Activated gamma-delta T cell treated with Interleukin-2 at 50 U/mL for 16 hours (primary cell): Measurements from ENCODE around the gene SUPT3H.

Source experiments
- DNase-seq: peaks from one replicate; pipeline ENCODE4 v3.0.0-alpha.2; 2020

The SUPT3H gene

DNA sequence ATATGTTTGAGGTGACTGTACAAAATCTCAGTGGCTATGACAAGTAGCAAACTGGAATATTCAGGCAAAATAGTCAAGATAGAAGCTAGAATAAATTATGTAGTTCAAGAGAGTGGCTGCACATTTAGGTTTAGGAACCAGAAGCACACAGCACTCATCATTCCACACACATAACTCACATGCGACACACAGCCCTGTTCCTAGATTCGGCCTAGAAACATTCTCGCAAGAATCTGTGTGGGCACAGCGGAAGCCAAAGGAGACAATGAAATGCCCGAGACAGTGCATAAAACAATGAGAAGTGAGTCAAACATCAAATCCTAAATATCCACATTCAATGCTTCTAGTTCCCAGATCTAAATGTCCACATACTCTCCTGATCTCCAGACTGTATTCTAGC, 9.5 kb upstream of the SUPT3H start:
- no peak for DNase-seq

DNA sequence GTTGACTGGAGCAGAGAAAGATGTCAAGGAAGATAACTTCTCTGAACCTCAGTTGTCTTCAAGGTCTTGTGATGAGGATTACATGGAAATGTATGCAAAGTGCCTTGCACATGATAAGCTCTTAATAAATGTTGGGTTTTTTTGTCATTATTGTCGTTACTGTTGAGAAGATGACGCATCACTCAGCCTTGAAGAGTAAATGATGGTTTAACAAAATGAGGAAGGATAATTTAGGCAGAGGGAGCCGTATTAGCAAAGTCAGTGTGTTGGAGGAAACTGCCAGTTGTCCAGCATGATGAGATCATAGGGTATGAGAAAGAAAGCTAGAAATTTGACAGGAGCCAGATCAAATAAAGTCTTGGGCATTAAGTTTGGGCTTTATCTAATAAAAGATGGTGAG, 8.8 kb upstream of the SUPT3H start:
- no peak for DNase-seq

DNA sequence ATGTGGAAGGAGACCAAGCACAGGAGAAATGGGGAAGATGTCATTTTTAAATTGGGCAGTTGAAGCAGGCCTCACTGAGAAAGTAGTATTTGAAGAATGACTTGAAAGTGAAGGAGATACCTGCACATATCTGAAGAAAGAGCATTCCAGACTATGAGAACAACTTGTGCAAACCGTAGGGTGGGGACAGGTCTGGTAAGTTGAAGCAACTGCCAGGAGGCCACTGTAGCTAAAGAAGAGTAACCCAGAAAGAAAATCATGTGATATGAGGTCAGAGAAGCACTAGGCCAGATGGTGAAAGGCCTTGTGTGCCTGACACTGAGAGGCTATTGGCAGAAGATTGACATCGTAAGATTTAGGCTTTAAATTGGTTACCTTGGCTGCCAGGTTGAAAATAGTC, 4.7 kb upstream of the SUPT3H start:
- DNase-seq, result no peak

DNA sequence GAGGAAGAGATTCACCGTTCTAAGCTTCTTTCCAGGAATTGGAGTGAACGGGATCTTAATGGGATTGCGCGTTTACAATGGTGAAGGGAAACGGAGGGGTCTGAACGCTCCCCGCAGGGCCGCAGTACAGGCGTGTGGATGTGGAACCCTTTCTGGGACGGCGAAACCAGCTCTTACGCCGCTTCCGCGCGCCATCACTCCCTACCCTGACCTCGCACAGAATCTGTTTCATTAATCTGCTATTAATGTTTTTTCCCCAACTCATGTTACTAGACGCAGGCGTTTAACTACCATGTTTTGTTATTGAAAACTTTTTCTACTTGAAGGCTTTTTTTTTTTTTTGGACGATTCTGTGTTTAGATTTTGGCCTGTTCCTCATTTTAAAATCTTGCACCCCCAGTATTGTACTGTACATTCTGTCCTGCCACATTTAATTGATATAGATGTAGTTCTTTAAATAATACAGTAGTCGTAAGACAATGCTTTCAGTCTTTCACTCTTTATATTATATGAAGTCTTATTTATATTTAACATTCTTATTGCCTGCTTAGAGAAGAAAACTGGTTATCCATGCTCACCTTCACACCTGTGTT, 696 bp upstream of the SUPT3H start:
- no peak for DNase-seq

DNA sequence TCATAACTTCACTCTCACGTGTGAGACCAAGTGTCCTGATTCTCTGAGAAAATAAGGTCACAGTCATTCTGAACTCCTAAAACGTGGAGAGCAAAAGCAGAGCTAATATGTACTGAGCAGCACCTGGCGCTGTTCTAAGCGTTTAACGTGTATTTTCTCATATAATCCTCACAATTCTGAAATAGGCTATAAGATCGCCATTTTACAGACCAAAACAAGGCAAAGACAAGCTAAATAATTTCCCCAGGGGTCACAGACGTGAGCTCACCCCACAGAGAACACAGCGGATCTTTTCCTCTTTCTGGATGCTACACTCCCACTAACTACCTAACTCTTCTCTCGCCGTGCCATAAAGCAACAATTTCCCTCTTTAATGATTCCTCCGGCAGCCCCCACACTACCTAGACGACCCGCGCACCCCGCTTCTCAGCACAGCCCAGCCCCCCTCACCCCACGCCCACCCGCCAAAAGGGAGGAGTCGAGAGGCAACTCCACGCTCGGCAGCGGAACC, 636 bp downstream of the SUPT3H start:
- DNase-seq, result peak; percentile 80

DNA sequence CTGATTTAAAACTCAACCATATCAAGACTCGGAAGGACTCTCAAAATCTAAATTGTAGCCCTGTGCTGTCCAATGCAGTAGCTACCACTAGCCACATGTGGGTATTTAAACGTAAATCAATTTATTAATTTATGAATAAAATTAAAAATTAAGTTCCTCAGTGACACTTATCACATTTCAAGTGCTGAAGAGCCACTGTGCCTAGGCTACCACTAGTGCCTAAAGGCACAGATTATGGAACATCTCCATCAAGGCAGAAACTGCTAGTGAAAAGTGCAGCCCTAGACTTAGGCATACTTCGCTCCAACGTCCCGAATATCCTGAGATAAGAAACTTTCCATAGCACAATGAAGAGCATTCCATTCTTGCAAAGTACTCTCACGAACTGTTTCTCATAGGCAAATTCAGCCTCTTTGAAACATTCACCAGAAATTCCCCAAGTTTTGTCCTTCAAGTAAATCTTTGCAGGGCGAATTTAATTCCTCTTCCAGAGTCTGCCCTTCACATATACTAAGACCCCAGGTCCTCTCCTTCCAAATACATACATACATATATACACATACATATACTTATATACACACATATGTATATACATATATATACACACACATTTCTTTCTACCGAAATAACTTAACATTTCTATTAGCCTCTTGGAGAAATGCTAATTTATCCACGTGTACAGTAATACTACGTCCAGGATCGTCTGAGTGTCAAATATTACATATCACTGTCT, 1.3 kb downstream of the SUPT3H start:
- no peak for DNase-seq

DNA sequence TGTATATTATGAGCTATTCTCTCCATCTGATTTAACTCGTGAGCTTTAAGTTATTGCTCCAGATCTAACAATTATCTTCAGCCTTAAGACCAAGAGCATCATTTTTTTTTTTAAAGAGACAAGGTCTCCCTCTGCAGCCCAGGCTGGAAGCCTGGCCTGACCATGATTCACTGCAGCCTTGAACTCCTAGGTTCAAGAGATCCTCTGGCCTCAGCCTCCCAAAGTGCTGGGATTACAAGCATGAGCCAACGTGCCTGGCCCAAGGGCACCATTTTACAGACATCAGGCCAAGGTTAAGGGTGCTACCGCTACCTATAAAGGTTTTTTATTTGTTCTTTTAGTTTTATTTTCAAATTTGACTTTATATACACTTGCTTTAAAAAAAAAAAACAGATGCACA, 2.3 kb downstream of the SUPT3H start:
- DNase-seq, result no peak

DNA sequence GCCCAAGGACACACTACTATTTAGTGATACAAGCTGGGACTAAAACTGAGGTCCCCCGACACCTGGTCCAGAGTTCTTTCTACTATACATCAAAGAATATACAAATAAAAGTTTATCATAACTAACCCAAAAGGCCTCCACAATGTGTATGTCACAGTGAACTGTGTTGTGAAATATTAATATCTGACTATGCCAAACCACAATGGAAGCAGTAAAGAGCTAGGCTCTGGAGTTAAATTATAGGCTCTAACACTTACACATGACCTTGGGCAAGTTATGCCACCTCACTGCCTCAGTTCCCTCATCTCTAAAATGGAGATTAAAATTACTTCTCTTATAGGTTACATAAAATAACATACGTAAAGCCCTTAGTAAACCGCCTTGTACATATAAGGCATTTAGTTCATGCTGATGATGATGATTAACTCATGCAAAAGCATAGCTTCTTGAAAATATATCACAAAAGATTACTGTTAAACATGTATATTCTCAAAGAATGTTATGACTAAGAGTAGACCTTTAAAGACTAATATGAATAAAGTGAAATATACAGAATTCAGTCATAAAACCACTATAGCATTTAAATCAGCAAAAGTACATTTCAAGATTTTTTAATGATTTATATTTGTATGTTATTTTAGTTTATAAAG, 5.7 kb downstream of the SUPT3H start:
- DNase-seq, result no peak

DNA sequence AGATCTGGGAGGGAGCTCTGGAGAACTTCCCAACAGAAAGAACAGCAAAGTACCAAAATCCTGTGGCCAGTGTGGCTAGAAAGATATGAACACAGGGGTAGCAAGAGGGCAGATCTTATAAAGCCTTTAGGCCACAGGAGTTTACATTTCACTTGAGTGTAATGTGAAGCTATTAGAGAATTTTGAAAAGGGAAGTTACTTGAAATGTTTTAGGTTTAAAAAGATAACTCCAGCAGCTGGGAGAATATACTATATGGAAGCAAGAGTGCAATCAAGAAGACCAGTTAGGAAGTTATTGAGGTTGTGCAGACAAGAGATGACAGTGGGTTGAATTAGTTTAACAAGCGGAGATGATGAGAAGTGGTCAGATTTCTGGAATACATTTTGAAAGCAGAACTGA, 7.9 kb downstream of the SUPT3H start:
- DNase-seq, result no peak

DNA sequence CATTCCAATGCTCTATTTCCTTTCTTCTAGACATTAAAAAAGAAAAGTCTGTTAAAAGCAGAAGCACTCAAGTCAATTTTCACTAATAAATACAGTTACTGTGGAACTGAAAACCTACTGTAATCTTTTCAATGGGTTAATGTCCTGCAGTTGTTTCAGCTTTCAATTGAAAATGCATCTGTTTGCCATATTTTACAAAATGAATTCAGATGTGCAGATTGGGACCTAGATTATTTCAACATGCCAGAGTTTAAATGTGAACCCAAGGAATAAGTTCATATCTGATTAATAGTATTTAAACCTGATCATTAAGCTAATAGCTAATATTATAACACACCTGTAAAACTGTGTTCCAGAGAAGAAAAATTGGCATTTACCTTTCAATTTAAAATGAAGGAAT, 9.7 kb downstream of the SUPT3H start:
- no peak for DNase-seq

DNA sequence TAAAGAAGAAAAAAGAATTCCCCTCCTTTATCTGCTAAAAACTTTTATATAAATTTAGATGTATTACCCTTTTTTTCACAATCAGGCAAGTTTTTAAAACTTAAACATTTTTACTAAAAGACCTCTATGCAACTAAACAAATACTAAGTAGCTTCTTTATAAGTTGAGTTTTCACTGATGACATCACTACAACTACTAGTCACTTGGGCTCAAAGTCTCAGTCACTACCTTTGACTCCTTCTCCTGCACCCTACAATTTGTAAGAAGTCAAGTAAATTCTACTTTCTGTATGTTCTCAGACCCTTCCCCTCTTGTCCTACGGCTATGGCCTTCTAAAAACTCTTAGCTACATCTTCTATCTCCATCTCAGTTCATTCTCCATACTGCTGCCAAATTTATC, 11.2 kb downstream of the SUPT3H start:
- no peak for DNase-seq

DNA sequence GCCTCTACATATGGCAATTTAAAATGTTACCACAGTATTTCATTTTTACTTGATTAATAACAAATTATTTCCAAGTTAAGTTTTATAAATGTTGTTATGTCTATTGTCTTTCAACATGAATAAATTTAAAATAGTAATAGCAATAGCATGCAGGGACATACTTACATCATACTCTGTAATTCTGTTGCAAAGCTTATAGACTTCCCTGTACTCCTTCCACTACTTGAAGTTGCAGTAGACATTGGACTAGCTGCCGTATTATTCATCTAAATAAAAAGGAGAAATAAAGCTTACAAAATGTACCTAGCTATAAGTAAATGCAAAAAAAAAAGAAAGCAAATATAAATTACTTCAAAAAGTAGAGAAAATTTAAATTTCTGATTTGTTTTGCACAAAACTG, 12.7 kb downstream of the SUPT3H start:
- no peak for DNase-seq

DNA sequence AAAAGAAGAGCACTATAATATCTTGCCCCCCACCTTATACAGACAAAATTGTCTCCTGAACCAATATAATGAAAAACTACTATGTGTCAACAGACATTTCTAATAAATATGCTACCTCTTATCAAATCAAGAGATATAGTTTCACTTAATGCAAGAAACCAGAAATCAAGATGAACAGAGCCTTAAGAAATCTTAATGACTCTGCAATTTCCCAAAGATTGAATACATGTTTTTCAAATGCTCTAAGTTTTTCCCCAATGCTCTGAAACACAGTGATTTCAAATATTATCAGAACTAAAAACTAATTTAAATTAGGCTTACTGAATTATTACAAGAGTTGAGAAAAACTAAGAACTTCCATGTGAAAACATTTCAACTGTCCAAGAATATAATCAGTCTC, 13.3 kb downstream of the SUPT3H start:
- DNase-seq, result no peak

DNA sequence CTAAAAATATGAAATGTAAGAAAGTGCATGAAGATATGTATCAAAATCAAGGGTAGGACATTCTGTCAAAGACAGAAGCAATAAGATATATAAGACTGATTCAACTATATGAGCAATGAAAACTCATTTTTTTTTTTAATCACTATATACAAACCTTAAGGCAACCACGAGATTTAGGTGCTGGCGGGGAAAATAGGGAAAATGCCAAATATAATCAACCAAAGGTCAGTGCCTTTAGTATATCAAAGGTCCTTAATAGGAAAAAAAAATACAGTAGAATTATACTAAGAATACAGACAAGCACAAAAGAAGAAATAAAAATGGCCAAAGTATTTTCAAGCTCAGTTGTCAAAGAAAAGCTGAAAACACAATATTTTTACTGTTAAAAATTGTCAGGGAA, 24.1 kb downstream of the SUPT3H start:
- DNase-seq, result no peak

DNA sequence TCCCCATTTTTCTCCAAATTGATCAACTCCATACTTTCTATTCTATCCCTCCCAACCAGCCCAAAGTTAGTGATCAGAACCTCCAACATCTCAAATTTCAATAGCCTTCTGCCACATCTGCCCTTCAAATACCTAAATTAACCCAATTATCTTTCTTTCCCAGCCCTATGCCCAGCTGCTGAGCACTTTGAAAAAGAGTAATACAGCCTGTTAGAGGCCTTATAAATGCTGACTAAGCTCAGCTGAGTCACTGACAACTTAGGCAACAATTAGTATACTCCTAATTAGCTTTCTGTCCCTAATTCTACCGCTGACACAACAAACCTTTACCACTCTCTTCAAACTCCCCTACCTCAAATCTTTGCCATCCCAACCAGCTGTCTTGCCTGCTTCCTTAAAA, 26.1 kb downstream of the SUPT3H start:
- DNase-seq, result no peak

DNA sequence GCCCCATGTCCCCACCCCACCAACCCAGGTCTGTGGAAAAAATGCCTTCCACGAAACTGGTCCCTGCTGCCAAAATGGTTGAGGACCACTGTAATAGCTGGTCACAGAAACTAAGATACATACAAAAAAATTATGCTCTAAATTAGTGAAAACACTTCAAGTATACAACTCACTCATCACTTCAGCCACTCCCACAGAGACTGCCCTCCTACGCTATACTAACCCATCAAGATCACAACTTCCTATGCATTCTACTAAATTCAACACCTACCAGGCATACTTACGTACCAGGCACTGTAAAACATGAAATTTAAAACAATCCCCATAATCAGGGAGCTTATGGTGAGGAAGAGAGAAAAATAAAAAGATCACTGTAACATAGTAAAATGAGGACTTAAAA, 26.7 kb downstream of the SUPT3H start:
- no peak for DNase-seq

DNA sequence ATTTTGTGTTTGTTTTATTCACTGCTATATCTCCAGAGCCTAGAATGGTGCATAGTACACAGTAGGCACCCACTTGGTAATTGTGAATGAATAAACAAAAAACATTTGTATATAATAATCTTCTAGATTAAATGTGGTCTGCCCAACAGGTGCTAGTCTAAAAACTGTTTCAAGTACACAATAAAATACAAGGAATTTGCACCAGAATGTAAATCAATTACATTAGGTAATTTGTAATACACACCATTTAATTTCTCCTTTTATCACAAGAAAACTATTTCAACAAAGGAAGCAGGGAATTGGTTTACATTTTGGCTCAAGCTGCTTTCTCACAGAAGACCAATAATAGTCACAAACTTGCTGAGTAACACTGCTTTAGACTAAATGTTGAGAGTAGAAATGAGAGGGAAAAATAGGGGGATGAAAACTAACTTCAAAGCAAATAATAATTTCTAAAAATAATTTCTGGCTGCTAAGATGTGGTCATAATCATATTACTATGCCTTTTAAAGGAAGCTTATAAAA, 27.5 kb downstream of the SUPT3H start:
- no peak for DNase-seq

DNA sequence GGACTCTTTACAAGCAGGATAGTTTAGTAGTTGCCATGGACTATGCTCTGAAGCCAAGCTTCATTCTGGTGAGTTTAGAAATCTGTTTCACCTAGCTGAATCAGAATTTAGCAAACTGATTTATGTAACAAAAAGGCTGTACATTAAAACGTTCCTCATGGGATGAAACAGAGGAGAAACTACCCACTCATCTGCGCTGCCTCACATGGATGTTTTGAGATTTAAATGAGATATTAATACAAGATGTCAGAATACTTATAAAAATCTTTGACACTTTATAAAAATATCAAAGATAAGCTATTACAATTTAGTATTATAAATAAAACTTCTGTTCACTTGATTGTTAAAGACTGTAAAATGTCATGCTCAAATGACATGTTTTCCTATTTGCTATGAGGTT, 32.8 kb downstream of the SUPT3H start:
- no peak for DNase-seq

DNA sequence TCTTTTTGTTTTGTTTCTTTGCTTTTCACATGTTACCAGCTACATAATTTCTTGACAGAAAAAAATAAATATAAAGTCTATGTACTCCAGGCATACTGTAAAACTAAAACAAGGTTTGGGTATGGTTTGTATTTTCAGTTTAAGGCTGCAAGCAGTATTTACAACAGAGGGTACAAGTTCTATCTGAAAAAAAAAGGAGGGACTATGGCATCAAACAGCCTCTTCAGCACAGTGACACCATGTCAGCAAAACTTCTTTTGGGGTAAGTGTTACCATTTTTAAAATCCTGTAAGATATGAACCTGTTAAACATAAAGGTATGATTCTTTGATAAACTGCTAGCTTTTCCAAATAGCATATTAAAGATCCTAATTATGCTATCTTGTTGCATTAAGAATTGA, 49.2 kb downstream of the SUPT3H start:
- DNase-seq, result no peak

DNA sequence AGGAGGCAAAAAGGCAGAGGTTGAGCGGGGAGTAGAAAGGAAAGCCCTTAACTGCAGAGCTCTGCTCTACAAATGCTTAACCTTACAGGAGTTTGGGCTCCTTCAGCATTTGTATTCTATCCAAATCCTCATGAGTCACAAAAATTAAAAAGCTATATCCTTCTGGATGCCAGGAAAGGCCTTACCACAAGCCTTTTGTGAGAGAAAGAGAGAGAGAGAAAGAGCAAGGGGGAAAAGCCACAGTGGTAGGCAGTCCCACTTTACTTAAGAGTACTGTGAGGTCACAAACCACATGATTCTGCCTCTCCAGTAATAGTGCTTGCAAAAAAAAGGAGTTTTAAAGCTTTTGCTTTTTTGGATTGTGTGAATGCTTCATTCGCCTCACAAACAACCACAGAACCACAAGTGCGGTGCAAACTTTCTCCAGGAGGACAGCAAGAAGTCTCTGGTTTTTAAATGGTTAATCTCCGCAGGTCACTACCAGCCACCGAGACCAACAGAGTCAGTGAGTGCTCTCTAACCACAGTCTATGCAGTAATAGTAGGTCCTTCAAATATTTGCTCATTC, 49.7 kb downstream of the SUPT3H start, which contains the start of gene RUNX2:
Gene RUNX2, plus strand, starts transcription at position 375 of the 567 bp plus-strand sequence. CDS start 397 bp downstream, outside the sequence.
- no peak for DNase-seq

DNA sequence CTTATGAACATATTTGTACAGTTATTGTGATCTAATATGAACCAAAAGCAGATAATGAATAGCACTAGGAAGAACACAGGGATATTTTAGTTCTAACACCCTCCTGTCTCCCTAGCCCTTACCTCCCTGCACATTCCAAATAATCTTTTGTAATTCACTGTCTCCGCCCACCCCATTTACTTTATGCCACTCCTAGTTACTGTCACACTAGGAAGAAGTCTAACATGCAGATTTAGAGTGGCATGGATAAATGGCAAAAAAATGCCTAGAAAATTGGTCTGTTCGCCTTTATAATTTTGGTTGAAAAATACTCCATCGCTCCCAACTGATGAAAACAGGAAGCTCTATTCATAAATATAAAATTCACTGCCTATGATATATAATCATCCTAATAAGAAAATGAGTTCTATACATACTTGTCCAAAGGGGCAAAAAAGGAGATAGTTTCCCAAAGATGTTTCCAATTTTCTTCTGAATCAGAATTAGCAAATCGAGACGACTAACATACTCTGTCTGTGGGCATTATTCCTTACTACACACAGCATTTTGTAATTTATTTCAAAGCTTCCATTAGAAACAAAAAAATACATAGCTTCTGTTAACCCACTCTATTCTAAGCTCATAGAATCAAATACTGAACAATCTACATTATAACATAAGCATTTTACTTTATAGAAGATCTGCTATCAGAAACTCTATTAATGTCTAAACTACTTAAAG, 50.9 kb downstream of the SUPT3H start:
- no peak for DNase-seq

DNA sequence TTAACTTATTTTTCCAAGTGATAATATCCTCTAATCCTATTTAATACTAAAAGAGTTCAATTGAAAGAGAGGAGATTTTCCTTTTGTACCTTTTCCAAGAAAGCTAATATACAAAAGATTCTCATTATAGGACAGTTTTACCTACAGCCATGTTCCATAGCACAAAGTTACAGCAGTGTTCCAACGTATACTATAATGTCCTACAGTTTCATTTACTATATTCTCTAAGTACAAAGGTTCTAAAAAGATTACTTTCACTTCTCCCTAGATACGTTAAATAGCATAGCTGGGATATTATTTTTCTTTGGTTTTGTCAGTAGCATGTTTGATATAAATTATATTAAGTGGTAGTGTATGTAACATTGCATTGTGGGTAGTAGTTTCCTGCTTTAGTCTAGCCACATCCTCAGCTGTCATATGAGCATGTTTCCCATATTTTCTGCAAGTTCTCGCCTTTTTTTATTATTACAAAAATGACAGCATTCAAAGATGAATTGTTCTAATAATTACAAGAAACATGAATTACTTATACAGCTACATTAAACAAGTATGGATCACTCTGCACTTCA, 54.0 kb downstream of the SUPT3H start:
- no peak for DNase-seq

DNA sequence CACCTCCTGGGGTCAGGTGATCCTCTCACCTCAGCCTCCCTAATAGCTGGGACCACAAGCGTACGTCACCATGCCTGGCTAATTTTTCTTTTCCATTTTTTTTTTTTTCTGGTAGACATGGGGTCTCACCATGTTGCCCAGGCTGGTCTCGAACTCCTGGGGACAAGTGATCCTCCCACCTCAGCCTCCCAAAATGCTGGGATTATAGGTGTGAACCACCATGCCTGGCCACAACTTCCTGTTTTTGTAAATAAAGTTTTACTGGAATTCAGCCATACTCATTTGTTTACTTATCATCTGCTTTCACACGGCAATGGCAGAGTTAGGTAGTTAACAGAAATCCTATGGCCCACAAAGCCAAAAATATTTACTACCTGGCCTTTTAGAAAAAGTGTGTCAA, 57.4 kb downstream of the SUPT3H start:
- DNase-seq, result no peak
